Left hindlimb (tissue), 1 donor: ENCODE data around the gene C5orf15.
"Not testable (repeated sequence)": the region's sequence is repeated elsewhere in the genome, so short reads cannot be mapped to it uniquely, and the experiment has no call there.

Source experiments
- DNase-seq: peaks from one replicate; pipeline ENCODE4 v3.0.0-alpha.2; 2018

C5orf15 gene

DNA sequence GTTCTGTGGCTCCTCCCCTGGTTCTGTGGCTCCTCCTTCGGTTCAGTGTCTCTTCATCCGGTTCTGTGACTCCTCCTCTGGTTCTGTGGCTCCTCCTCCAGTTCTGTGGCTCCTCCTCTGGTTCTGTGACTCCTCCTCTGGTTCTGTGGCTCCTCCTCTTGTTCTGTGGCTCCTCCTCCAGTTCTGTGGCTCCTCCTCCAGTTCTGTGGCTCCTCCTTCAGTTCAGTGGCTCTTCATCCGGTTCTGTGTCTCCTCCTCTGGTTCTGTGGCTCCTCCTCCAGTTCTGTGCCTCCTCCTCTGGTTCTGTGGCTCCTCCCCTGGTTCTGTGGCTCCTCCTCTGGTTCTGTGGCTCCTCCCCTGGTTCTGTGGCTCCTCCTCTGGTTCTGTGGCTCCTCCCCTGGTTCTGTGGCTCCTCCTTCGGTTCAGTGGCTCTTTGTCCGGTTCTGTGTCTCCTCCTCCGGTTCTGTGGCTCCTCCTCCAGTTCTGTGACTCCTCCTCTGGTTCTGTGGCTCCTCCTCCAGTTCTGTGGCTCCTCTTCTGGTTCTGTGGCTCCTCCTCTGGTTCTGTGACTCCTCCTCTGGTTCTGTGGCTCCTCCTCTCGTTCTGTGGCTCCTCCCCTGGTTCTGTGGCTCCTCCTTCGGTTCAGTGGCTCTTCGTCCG is 32.3 kb downstream of the C5orf15 start:
- DNase-seq: not testable (repeated sequence)

DNA sequence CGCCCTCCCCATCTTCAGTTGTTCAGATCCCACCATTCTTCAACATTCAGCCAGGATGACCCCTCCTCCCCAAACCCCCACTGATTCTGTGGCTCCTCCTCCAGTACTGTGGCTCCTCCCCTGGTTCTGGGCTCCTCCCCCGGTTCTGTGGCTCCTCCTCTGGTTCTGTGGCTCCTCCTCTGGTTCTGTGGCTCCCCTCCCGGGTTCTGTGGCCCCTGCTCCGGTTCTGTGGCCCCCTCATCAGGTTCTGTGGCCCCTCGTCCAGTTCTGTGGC is 32.8 kb downstream of the C5orf15 start:
- DNase-seq: no peak

DNA sequence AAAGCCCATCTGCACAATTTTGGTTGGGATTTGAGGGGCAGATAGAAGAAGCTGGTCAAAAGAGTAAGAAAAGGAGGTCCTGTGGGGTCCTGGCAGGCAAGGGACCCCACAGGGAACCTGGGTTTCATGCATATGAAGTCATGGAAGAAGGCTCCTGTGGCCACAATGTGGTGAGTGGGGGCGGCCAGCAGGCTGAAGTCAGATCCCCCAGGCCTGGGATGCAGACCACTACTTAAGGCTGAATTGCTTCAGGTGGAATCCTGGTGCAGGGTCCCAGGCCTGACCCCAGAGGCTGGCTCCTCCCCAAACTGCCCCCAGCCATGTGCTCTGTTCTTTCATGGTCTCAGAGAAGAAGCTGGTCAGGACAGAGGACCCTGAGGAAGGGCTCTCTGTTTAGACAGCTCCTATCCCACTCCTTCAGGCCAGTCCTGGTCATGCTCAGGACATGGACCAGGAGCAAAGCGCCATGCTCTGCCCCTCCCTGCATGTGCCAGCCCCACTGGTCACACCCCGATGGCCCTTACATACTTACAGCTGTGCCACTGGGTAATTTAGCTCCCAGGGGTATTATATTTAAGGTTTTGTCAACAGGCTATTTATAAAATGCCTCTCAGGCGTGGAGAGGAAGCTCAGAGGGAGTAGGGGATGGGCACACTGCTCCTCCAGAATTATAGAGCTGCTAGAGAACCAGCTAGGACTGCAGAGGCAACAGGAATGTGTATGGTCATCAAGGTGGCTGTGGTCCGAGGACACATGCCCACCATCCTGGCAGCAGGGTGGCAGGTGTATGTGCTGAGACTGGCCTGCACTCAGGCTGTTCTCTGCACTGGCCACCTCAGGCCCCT is 33.4 kb downstream of the C5orf15 start:
- DNase-seq: no peak

DNA sequence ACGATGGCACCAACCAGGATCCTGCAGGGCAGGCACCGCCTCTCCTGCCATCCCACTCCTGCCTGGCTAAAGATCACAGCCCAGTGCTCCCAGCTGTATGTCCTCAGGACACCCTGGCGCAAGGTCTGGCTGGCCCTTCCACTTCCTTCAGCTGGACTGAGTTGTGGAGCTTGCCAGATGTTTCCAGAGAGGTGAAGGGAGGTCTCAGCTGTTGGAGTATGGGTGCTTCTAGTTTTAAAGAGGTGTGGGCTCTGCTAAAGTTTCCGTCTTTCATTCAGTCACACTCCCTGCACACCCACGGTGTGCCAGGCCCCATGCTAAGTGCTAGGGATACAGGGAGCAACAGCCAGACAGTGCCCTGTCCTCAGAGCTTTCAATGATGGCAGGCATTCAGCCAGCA is 34.1 kb downstream of the C5orf15 start:
- DNase-seq: no peak

DNA sequence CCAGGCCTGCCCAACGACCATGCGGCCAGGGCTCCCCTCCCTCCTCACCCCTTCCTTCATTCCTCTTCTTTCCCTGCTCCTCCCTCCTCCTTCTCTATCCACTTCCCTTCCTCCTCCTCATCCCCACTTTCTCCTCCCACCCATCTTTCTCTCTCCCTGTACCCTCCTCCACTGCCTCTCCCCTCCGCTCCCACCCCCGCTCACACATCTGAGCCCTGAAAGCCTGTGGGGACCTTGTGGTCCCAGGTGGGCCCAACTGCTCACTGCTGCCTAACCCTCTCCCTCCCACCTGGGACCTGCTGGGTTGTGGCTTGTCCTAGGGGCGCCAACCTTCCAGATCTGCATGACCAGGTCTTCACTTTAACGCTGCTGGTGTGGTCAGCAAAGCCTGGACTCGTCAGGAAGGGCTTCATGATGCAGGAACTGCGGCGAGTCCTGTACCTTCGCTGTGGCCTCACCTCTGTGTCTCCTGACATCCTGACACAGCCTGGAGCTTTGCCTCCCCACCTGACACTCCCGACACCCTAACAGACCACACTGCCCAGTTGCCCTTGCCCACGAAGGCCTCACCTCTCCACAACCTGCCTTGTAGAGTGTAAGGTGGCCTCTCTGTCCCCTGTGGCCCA is 34.6 kb downstream of the C5orf15 start:
- DNase-seq: no peak

DNA sequence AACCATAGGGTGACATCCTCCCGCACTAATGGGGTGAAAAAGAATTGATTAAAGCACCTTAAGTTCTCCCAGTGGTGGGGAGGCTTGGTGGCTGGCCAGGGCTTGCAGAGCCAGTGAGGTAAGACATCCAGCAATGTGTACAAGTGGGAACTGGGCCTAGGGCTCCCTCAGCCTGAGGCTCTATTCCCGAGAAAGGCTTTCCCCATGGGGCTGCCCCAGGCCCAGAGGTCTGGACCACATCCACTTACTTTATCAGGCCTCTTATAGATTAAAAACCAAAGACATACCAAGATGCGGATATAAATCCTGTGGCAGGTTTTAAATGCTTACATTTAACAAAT is 35.3 kb downstream of the C5orf15 start:
- no peak for DNase-seq

DNA sequence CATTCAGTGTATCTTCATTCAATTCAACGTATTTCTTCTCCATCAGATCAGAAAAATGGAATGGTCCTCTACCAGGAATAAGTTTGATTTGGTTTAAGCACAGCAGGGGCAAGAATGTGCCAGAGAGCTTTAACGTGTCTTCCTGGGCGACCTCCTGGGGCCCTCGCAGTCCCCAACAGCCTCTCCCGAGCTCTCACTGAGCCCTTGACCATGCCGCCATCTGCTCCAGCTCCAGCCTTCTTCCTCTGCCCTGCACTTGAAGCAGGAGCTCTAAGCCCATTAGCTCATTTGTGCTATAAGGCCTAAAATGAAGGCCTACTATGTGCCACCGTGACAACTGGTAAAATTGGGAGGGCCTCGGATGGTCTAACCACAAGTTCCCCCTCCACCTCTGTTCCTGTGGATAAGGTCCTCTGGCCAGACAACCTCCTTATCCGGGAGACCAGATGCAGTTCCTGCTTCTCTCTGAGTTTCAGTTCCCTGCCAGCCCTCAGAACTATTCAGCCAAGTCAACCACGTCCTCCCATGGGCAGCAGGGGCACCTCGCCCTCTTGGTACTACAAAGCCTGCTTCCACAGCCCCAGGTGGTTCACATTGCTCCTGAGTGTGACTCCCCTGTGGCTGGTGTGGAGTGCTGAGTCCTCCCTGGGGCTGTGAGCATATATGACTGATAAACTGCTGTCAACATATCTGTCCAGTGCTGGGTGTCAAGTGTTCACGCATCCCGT is 35.8 kb downstream of the C5orf15 start:
- DNase-seq: no peak

DNA sequence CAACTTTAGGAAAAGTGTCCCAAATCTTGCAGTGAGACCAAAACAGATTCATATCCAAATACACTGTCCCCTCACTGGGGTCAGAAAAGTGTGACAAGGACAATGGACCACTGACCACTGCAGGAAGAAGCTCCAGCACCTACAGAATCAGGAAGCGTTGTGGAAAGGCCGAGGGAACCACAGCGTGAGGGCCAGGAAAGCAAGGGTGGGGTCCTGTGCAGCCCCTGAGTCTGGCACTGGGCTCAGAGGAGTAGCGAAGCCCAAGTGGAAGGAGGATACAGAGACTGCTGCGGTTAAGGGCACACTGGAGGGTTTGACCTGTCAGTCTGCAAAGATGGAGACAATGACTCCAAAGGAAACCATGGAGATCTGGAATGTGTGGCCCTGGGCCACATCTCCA is 36.9 kb downstream of the C5orf15 start:
- DNase-seq: no peak

DNA sequence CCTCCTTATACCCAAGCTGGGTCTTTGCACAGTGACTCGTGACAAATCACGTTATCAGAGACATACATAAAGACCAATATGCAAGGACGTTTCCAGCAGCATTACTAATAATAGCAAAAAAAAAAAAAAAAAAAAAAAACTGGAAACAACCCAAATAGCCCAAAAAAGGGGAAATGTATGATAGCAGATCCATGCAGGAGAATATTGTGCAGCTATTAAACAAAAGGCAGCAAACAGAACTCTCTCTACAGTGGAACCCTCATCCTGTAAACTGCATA is 37.7 kb downstream of the C5orf15 start:
- no peak for DNase-seq

DNA sequence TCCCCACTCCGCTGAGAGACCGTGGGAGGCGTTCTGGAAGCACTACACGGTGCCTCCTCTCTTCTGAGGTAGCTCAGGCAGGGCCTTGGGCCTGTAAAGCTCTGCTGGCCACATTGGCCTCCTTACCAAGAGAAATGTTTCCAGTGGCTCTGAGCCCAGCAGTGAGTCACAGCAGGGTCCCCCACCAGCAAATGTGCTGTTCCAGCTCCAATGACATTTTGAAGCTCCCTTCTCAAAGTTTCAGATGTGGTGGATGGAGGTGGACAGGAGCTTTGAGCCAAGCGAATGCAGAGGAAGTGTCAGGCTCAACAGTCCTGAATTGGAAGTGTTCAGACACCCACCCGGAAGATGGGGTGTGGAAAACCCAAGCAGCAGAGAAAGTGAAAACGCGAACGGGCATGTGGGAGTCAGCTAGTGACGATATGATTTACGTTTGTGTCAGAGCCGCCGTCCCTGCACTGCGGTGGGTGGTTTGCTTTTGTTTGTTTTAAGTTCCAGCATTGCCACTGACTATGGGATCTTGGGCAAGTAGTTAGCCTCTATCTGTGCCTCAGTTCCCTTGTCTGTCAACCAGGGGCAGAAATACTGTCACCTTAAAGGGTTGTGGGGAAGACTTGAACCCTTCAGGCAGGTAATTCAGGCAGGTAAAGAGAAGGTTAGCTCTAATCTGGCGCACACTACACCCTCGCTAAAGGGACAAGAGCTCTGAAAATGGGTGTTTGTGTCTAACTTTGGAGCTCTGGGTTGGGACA is 38.2 kb downstream of the C5orf15 start:
- DNase-seq: peak; percentile 47

DNA sequence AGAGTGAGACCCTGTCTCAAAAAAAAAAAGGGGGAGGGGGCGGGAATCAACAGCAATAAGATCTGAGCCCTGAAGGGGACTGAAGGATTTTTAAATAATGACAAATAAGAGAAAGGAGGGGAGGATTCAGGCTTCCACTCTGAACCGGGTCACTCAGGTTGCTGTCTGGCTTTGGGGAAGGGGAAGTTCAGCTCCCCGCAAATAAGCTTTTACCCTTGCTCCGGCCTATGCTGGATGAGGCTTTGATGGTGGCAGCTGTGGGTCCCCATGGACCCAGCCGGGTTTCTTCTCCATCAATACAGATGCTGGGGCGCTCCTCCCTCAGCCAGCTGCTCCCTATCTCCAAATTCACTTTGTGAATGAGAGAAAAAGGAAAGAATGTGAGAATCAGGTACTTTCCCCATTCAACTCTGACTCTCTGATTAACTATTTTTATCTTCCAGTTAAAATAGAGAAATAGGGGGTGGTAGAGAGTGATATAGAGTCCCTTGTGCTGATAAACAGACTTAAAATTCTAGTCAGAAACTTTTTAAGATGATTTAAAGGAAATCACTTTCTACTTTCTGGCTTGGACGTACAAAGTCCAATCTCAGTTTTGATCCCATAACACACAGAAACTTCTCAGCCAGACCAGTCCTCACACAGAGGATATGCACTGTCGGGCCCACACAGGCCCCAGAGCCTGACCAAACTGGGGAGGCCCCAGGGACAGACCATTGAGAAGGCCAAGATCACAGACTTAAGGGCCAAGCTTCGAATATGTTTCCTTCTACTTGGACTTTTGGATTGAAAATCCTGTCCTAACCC is 39.6 kb downstream of the C5orf15 start:
- DNase-seq: no peak

DNA sequence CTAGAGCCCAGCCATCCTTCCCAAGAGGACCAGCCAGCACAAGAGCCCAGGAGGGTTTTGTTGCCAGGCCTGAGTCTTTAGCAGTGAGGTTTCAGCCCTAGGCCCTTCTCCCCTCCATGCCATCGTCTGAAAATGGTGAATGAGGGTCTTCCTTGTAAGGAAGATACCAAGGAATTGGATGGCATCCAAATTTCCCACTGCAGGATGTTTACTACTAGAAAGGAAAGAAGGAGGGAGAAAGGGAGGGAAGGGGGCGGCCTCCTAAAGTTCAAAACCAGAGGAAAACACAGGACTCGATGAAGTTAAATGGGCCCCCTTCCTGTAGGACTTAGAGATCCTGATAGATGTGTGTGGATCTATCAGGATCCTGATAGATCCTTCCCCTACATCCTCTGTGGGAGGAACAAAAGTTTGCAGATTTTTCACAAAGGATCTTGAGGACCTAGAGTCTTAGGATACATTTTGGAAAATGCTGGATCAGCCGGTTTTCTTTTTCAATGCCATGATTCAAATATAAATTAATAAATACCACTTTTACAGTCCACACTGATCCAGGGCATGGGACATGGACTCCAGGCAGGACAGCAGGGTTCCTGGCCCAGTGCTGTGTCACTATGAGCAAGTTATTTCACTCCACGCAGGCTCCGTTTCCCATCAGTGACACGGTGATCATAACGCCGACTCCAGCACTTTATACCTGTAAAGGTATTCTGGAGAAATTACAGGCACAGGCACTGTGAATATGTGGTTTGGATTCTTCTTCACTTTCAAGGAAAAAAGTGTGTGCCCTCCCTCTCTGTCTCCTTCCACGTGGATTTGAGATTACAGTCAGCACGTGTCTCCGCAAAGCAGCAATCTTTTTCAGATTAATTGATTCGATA is 40.9 kb downstream of the C5orf15 start:
- DNase-seq: no peak

DNA sequence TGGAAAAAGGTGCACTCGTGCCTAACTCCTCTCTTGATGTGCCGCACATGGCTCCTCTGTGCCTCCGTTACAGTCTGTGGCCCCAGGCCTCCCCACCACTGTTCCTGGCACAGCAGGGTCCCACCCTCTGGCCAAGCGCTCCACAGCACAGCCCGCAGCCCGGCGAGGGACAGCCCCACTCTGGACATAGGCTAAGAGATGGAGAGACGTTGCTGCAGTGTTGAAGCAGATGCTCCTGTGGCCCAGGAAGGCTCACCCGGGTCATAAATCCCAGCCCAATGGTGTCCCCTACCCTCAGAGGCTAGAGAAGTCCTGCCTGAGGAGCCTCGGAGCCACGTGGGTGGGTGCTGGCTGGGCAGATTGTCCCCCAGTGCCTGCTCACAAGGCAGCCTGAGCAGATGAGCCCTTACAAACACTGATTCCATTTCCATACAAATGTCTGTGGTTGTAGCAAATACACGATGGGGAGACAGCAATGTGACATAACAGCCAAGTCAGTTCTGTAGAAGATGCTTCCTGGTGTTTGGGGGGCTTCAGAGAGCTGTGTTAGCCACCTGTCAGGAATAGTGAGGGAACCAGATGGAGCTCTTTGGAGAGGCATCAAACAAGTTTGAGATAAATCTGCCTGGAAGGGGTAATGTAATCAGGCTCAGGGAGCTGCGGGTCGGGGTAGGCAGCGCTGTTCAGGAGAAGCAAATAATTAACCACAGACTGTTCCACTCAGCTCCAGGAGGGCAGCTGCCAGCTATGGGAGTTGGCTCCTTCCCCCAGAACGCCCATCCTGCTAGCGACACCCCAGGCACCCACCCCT is 41.7 kb downstream of the C5orf15 start:
- no peak for DNase-seq

DNA sequence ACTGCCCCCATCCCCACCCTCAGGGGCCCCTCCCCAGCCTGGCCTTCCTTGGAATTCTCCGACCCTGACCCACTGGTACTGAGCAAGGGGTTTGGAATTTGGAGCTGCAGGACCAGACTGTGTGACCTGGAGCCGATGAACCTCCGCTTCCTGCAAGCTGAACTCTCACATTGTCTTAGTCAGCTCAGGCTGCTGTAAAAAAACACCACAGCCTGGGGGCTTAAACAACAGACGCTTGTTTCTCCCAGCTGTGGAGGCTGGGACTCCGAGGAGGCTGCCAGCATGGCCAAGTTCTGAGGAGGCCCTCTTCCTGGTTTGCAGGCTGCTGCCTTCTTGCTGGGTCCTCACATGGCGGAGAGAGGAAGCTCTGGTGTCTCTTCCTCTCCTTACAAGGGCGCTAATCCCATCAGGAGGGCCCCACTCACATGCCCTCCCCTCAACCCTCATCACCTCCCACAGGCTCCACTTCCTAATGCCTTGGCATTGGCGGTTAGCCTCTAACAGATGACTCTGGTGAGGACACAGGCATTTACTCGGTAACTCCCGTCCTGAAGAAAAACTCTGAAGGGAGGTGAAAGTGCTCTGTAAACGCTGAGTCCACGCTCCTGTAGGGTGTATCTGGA is 42.4 kb downstream of the C5orf15 start:
- DNase-seq: no peak

DNA sequence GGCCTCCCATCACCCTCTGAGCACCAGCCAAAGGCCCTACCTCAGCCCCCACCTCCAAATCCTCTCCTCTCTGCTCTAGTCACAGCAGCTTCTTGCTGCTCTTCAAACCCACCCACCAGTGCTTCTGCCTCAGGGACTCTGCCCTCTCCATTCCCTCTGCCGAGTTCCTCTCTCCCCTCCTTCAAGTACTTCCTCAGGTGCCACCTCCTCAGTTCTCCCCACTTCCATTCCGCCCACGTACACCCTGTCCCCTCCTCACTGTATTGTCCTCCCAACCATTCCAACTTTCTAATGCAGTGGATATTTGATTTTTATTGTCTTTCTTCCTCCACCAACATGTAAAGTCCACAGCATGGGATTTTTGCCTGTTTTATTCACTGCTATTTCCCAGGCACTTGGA is 43.2 kb downstream of the C5orf15 start:
- no peak for DNase-seq

DNA sequence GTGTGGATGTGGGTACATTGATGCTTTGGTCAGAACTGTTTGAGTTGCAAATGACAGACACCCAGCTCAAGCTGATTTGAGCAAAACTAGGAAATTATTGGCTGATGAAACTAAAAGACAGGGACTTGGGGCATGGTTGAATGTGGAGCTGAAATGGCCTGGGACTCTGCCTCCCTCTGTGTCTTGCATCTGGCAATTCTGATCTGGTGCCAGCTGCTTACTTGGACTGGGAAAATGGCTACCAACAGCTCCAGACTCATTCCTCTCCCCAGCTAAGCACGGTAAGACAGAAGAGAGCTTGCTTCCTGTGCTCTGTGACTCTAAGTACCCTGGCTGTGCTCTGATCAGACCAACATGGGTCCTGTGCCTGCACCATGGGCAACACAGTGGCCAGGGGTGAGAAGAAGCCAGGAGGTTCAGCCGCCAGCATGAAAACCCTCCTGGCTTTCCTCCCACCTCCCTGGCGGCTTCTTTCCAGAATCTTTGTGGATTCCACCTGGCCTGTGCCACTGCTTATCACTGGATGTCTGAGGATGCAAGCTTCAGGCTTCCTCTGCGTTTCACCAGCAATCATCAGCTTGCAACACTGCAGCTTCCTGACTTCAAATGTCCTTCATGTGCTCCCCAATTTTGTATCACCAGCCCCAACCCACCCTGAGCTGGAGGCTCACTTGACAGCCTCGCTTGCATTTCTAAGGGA is 44.1 kb downstream of the C5orf15 start:
- no peak for DNase-seq

DNA sequence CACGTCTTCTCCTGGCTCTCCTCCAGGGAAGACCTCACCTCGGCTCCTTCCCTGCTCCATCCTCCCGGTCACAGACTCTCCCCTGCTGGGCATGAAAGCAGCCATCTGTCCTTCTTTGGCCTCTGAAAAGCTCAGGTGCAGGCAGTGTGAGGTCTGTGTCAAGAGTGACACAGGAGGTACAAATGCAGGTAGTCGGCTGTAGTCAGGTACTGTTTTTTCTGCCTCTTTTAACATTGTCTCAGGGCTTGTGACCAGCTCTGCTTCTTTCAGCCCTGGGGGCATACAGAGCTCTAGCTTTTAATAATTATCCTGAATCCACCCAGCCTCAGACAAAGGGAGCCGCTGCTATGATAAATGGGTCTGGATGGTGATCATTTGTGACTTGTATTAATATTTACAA is 46.4 kb downstream of the C5orf15 start:
- DNase-seq: no peak

DNA sequence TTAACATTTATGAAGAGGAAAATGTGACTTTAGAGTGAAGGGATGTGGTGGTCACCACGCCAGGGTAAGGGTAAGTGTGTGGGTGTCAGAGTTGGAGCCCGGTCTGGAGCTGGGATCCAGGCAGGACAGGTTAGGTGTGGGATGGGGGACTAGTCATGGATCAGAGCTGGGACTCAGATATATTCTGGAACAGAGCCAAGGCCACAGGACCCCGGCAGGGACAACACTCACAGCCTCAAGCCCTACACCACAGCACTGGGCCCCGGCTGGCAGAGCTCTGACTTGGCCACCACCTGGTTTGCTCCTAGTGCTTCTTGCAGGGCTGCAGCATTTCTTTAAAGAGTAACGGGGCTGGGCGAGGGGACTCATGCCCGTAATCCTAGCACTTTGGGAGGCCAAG is 47.4 kb downstream of the C5orf15 start:
- no peak for DNase-seq
